Activated CD8-positive, alpha-beta memory T cell treated with anti-CD3 and anti-CD28 coated beads for 4 hours (primary cell): ENCODE results near the gene GREB1.

Experiments used
- DNase-seq, 2 donors: peaks; one replicate each; pipeline ENCODE4 v3.0.0-alpha.2; 2020; ENCODE audit warnings: low read depth in 2 of 2

GREB1 gene

GRCh38 chr2:11540148-11540995, 6.5 kb downstream of the GREB1 start:
- DNase-seq: no peak

GRCh38 chr2:11540996-11541692, 7.3 kb downstream of the GREB1 start:
- DNase-seq: no peak

GRCh38 chr2:11541693-11542274, 7.9 kb downstream of the GREB1 start:
- DNase-seq: no peak

GRCh38 chr2:11542275-11542819, 8.5 kb downstream of the GREB1 start:
- no peak for DNase-seq

GRCh38 chr2:11543337-11544216, 9.7 kb downstream of the GREB1 start:
- DNase-seq: no peak

GRCh38 chr2:11546072-11546471, 12.2 kb downstream of the GREB1 start:
- DNase-seq: no peak

- DNase-seq: no peak
Measured at GRCh38 chr2:11547912-11548497, 14.2 kb downstream of the GREB1 start.

- DNase-seq: no peak
Measured at GRCh38 chr2:11550302-11550701, 16.5 kb downstream of the GREB1 start.

GRCh38 chr2:11550901-11551568, 17.2 kb downstream of the GREB1 start:
- no peak for DNase-seq

- DNase-seq: no peak
Measured at GRCh38 chr2:11551569-11552259, 17.9 kb downstream of the GREB1 start.

GRCh38 chr2:11552260-11552638, 18.4 kb downstream of the GREB1 start:
- DNase-seq: no peak

GRCh38 chr2:11553661-11554398, 20.0 kb downstream of the GREB1 start:
- no peak for DNase-seq

- DNase-seq: no peak
Measured at GRCh38 chr2:11554399-11554716, 20.5 kb downstream of the GREB1 start.

- no peak for DNase-seq
Measured at GRCh38 chr2:11556101-11556806, 22.4 kb downstream of the GREB1 start.

- DNase-seq: no peak
Measured at GRCh38 chr2:11558214-11558886, 24.5 kb downstream of the GREB1 start.

GRCh38 chr2:11559066-11559785, 25.4 kb downstream of the GREB1 start:
- no peak for DNase-seq

- no peak for DNase-seq
Measured at GRCh38 chr2:11559786-11560155, 25.9 kb downstream of the GREB1 start.

- no peak for DNase-seq
Measured at GRCh38 chr2:11560806-11561205, 27.0 kb downstream of the GREB1 start.
